K562 (cell line): ENCODE measurements around the gene BCORL1. TPM values are rescaled to one million over a fixed set of nuclear protein-coding genes. Genes with fewer than 3 reads are reported as not detected.

Experiments used
- ARID2 ChIP-seq: fragments of 450-650 bp; IDR thresholded peaks from 2 replicates; pipeline ENCODE4 v1.6.1; 2017; ENCODE audit warnings: antibody characterized with exemption, mild to moderate bottlenecking
- ARID3A ChIP-seq: IDR thresholded peaks from 2 replicates; pipeline ENCODE4 v1.6.1; 2012; ENCODE audit warnings: low read depth, low read length, improper control_type of control experiment, borderline replicate concordance
- CSDE1 ChIP-seq, 2 experiments: fragments of 450-650 bp; IDR thresholded peaks; 2 replicates each; pipeline ENCODE4 v1.6.1; 2016; ENCODE audit warnings: mild to moderate bottlenecking in 1 of 2
- CTCFL ChIP-seq: IDR thresholded peaks from 2 replicates; pipeline ENCODE4 v1.6.1; 2011; ENCODE audit warnings: borderline replicate concordance, low read depth, mild to moderate bottlenecking, moderate library complexity, low read length; ENCODE audit not compliant: insufficient read depth, poor library complexity, severe bottlenecking
- ESRRA ChIP-seq: fragments of 450-650 bp; IDR thresholded peaks from 2 replicates; pipeline ENCODE4 v1.6.1; 2014; ENCODE audit warnings: low read depth, mild to moderate bottlenecking, moderate library complexity, borderline replicate concordance
- HLTF ChIP-seq: fragments of 450-650 bp; IDR thresholded peaks from 2 replicates; pipeline ENCODE4 v1.6.1; 2016
- HNRNPUL1 ChIP-seq: fragments of 200-400 bp; formaldehyde crosslinking; IDR thresholded peaks from 2 replicates; pipeline ENCODE4 v1.6.1; 2017; ENCODE audit warnings: low read length
- L3MBTL2 ChIP-seq: fragments of 450-650 bp; IDR thresholded peaks from 2 replicates; pipeline ENCODE4 v1.6.1; 2016; ENCODE audit warnings: mild to moderate bottlenecking, moderate library complexity
- MEIS2 ChIP-seq: fragments of 450-650 bp; IDR thresholded peaks from 2 replicates; pipeline ENCODE4 v1.6.1; 2014; ENCODE audit warnings: mild to moderate bottlenecking; ENCODE audit not compliant: partially characterized antibody
- RAD51 ChIP-seq: fragments of 450-650 bp; IDR thresholded peaks from 2 replicates; pipeline ENCODE4 v1.7.1; 2016; ENCODE audit warnings: low read depth, mild to moderate bottlenecking, borderline replicate concordance
- RBM15 ChIP-seq: fragments of 200-400 bp; formaldehyde crosslinking; IDR thresholded peaks from 2 replicates; pipeline ENCODE4 v1.6.1; 2018; ENCODE audit warnings: mild to moderate bottlenecking, low read length, moderate library complexity; ENCODE audit not compliant: insufficient read depth
- SIN3B ChIP-seq: fragments of 450-650 bp; IDR thresholded peaks from 2 replicates; pipeline ENCODE4 v1.6.1; 2017; ENCODE audit warnings: low read depth, mild to moderate bottlenecking, moderate library complexity
- SMAD2 ChIP-seq: fragments of 150-350 bp; IDR thresholded peaks from 2 replicates; pipeline ENCODE4 v1.6.1; 2014; ENCODE audit warnings: low read depth, mild to moderate bottlenecking, low read length
- SOX6 ChIP-seq: fragments of 450-650 bp; IDR thresholded peaks from 2 replicates; pipeline ENCODE4 v1.6.1; 2014; ENCODE audit warnings: mild to moderate bottlenecking
- TAF15 ChIP-seq: fragments of 200-400 bp; formaldehyde crosslinking; IDR thresholded peaks from 2 replicates; pipeline ENCODE4 v1.6.1; 2017; ENCODE audit warnings: mild to moderate bottlenecking, low read depth, low read length, moderate library complexity
- ZNF217 ChIP-seq: sonication (generic); formaldehyde crosslinking; IDR thresholded peaks from 2 replicates; pipeline ENCODE4 v1.8.0; 2022; ENCODE audit warnings: mild to moderate bottlenecking, missing genetic modification reagents
- ZNF311 ChIP-seq: fragments of 250-450 bp; sonication (Bioruptor Pico); IDR thresholded peaks from 2 replicates; pipeline ENCODE4 v1.4.0; 2020; ENCODE audit warnings: mild to moderate bottlenecking, moderate library complexity
- ZNF431 ChIP-seq: sonication (generic); formaldehyde crosslinking; IDR thresholded peaks from 2 replicates; pipeline ENCODE4 v1.8.0; 2022; ENCODE audit warnings: mild to moderate bottlenecking, missing genetic modification reagents
- ZNF764 ChIP-seq: fragments of 250-450 bp; sonication (Bioruptor Pico); IDR thresholded peaks from 2 replicates; pipeline ENCODE4 v1.4.0; 2020; ENCODE audit warnings: low read depth, mild to moderate bottlenecking, moderate library complexity
- polyA plus RNA-seq, 8 experiments: library from polyadenylated mRNA; depleted of rRNA in 4 of 8; stranded (reverse) in 5 of 8; unstranded in 3 of 8; fragments of >200 nt; fragmentation: Nextera tagmentation in 2 of 8; fragmentation: Illumina TruSeq in 1 of 8; extraction: Ambion mirVana in 2 of 8; extraction: Trizol in 1 of 8; gene quantifications; 2 replicates each; pipeline versions ENCODE4 v1.2.1 to v1.2.3, GENCODE V29; 2011 to 2014; ENCODE audit warnings: inconsistent platforms in 1 of 8, missing spikeins in 1 of 8
- total RNA-seq, 7 experiments: library from RNA; depleted of rRNA in 6 of 7; stranded (reverse); fragments of >200 nt in 6 of 7; fragmentation: Illumina TruSeq in 2 of 7; extraction: Trizol in 2 of 7; gene quantifications; 2 replicates each; pipeline versions ENCODE4 v1.2.1 to v1.2.3, GENCODE V29; 2011 to 2021; ENCODE audit warnings: low replicate concordance in 1 of 7
- TF ChIP-seq, protein P1 (sequence below), 2 experiments: IDR thresholded peaks; 2 replicates each; pipeline ENCODE4 v1.6.1; 2011; ENCODE audit warnings: borderline replicate concordance in 1 of 2, control low read depth in 1 of 2, low read depth in 1 of 2, low read length in 1 of 2, mild to moderate bottlenecking in 1 of 2, mixed read lengths in 1 of 2, moderate library complexity in 1 of 2; ENCODE audit not compliant: insufficient read depth in 1 of 2, insufficient read length in 1 of 2, poor library complexity in 1 of 2, severe bottlenecking in 1 of 2; ENCODE audit errors: extremely low read depth in 1 of 2
- TF ChIP-seq, protein P2 (sequence below): sonication (generic); formaldehyde crosslinking; IDR thresholded peaks from 2 replicates; pipeline ENCODE4 v1.8.1; 2022; ENCODE audit warnings: missing genetic modification reagents

The BCORL1 gene
- total and polyA plus RNA-seq, 9 of the 15 experiments (the other 6 are each of a cell fraction or from before 2014, with no cell fraction given): 0.48 to 29.6 (median 2.1) TPM

DNA sequence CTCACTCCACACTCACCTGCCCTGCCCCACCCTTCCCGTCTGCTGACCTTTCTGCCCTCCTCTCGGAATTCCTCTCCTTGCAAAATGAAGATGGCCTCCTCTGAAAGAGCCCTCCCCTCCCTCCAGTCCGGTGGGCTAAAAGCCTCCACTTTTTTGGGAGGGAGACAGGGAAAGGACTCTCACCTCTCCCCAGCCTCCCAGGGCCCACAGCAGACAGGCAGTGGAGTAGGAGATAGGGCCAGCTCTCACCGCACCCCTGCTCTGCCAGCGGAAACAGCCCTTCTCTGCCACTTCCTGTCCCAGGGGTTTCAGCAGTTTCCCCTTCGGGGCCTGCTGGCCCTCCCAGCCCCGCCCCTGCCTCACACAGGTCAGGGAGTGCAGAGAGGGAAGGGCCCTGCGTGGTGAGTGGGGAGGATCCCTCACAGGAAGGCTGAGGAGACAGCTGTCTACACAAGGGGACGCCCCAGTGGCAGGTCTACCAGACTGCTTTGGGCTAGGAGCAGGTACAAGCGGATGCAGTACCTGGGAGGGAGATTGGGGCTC lies 109.6 kb downstream of the BCORL1 start (continued):
- TF ChIP-seq CTCFL: no peak
- TF ChIP-seq CSDE1 (IDR thresholded peaks at IDR 0.05): no peak
- TF ChIP-seq ARID3A: no peak
- no peak for TF ChIP-seq SOX6
- no peak for TF ChIP-seq ESRRA
- TF ChIP-seq HNRNPUL1: no peak
- peak; percentile 10 for TF ChIP-seq MEIS2
- TF ChIP-seq RAD51: no peak
- TF ChIP-seq, protein P1, sequence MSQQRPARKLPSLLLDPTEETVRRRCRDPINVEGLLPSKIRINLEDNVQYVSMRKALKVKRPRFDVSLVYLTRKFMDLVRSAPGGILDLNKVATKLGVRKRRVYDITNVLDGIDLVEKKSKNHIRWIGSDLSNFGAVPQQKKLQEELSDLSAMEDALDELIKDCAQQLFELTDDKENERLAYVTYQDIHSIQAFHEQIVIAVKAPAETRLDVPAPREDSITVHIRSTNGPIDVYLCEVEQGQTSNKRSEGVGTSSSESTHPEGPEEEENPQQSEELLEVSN (IDR thresholded peaks at IDR 0.05; ENCODE audit: borderline replicate concordance in 1 of 2, extremely low read depth in 1 of 2, insufficient read depth in 1 of 2, insufficient read length in 1 of 2, low read depth in 1 of 2, low read length in 1 of 2, poor library complexity in 1 of 2, severe bottlenecking in 1 of 2): peak in 1 of 2 experiments; percentile 20
- TF ChIP-seq L3MBTL2: no peak
- TF ChIP-seq SIN3B: no peak
- no peak for TF ChIP-seq RBM15
- TF ChIP-seq, protein P2, sequence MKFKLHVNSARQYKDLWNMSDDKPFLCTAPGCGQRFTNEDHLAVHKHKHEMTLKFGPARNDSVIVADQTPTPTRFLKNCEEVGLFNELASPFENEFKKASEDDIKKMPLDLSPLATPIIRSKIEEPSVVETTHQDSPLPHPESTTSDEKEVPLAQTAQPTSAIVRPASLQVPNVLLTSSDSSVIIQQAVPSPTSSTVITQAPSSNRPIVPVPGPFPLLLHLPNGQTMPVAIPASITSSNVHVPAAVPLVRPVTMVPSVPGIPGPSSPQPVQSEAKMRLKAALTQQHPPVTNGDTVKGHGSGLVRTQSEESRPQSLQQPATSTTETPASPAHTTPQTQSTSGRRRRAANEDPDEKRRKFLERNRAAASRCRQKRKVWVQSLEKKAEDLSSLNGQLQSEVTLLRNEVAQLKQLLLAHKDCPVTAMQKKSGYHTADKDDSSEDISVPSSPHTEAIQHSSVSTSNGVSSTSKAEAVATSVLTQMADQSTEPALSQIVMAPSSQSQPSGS (CRISPR knock-in tag): no peak
- TF ChIP-seq SMAD2: no peak
- TF ChIP-seq ZNF764 (CRISPR knock-in tag): no peak
- TF ChIP-seq TAF15: no peak
- TF ChIP-seq HLTF: no peak
- TF ChIP-seq ZNF431 (CRISPR knock-in tag): no peak
- no peak for TF ChIP-seq ZNF311 (CRISPR knock-in tag)
- TF ChIP-seq ZNF217: no peak
- TF ChIP-seq ARID2: no peak
